ENCODE results near the gene ZBTB7C. TPM values are rescaled to one million over a fixed set of nuclear protein-coding genes. Genes with fewer than 3 reads are reported as not detected.

The ZBTB7C gene
- total and polyA plus RNA-seq, 9 of the 15 experiments (the other 6 are each of a cell fraction or from before 2014, with no cell fraction given): not detected

DNA sequence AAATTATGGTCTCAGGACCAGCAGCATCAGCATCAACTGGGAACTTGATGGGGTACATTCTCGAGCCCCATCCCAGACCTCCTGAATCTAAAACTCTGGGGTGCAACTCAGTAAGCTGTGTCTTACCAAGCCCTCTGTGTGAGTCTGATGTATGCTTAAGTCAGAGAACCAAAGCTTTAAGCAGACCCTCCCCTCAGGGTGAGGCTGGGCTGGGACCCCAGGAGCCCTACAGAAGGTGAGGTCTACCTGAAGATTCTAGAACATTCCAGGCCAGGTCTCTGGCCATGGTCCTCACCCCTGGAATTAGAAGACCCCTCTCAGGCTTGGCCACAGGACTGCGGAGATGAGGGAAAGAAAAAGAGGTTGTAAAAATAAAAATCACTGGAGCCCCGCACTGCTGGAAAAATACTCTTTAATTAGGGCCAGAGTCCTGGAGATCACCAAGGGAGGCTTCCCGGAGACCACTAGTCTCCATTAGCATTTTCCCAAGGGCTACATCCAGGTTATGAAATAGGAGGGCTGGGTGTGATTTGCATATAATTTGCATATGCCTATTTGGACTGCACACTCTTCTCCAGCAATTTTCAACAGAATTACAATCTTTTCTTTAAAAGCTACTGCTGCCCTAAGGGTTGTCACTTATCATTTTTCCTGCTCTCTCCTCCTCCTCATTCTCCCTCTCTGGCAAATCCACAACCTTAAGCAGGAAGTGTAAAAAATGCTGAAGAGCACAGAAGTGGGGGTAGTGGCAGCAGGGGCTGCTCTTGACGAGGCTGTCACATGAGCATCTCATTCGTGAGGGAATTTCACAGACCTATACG, 100.2 kb downstream of the ZBTB7C start:
- Histone ChIP-seq H3K9ac (ENCODE audit: insufficient read depth in 1 of 2, low read depth in 2 of 2, low read length in 2 of 2) (no peak overlapping the region), H3K36me3 (ENCODE audit: control insufficient read depth, insufficient read depth, low read length) (no peaks in the 10 kb centered on the region), H3K9me3 (replicated peaks; ENCODE audit: control insufficient read depth, insufficient read depth, low read depth, low read length) (no peaks in the 10 kb centered on the region), H3K4me2 (ENCODE audit: insufficient read depth, low read length) (no peak overlapping the region), H4K20me1 (replicated peaks; ENCODE audit: control insufficient read depth, insufficient read depth, low read length) (no peaks in the 10 kb centered on the region), H3K27me3 (ENCODE audit: control insufficient read depth in 2 of 2, insufficient read depth in 2 of 2, low read length in 2 of 2) (peaks cover 0 to 16% of the 10 kb centered on the region in 2 experiments; a peak in 2 of 5 replicates), H2AFZ (ENCODE audit: low read depth, low read length) (no peak overlapping the region), H3K79me2 (ENCODE audit: control insufficient read depth, insufficient read depth, low read length) (no peaks in the 10 kb centered on the region), H3K9me1 (ENCODE audit: control insufficient read depth, insufficient read depth, low read length) (no peaks in the 10 kb centered on the region), H3K27ac (ENCODE audit: extremely low read depth, low read depth, low read length) (no peak overlapping the region), H3K4me3 (no peak overlapping the region), H3K4me1 (replicated peaks in 1 of 2; ENCODE audit: control insufficient read depth in 2 of 2, insufficient read depth in 2 of 2, low read length in 2 of 2) (no peaks in the 10 kb centered on the region)
- no peak for DNase-seq (ENCODE audit: extremely low read depth in 1 of 4, low spot score in 3 of 4)
- no TSS peak for BruUV-seq (replicated peaks)
- ATAC-seq: no peak
- ChIA-PET CTCF (ENCODE audit: low intra/inter-chr PET ratio) (no interaction called here), POLR2A (no interaction called here)
- no peak for FAIRE-seq
- no peak for TF ChIP-seq SRSF3 (IDR thresholded peaks at IDR 0.05; ENCODE audit: insufficient read depth, low read length)
- TF ChIP-seq, protein P1, sequence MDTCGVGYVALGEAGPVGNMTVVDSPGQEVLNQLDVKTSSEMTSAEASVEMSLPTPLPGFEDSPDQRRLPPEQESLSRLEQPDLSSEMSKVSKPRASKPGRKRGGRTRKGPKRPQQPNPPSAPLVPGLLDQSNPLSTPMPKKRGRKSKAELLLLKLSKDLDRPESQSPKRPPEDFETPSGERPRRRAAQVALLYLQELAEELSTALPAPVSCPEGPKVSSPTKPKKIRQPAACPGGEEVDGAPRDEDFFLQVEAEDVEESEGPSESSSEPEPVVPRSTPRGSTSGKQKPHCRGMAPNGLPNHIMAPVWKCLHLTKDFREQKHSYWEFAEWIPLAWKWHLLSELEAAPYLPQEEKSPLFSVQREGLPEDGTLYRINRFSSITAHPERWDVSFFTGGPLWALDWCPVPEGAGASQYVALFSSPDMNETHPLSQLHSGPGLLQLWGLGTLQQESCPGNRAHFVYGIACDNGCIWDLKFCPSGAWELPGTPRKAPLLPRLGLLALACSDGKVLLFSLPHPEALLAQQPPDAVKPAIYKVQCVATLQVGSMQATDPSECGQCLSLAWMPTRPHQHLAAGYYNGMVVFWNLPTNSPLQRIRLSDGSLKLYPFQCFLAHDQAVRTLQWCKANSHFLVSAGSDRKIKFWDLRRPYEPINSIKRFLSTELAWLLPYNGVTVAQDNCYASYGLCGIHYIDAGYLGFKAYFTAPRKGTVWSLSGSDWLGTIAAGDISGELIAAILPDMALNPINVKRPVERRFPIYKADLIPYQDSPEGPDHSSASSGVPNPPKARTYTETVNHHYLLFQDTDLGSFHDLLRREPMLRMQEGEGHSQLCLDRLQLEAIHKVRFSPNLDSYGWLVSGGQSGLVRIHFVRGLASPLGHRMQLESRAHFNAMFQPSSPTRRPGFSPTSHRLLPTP (IDR thresholded peaks at IDR 0.05; ENCODE audit: borderline replicate concordance, extremely low read depth, insufficient read length): no peak
- TF ChIP-seq, protein P2, sequence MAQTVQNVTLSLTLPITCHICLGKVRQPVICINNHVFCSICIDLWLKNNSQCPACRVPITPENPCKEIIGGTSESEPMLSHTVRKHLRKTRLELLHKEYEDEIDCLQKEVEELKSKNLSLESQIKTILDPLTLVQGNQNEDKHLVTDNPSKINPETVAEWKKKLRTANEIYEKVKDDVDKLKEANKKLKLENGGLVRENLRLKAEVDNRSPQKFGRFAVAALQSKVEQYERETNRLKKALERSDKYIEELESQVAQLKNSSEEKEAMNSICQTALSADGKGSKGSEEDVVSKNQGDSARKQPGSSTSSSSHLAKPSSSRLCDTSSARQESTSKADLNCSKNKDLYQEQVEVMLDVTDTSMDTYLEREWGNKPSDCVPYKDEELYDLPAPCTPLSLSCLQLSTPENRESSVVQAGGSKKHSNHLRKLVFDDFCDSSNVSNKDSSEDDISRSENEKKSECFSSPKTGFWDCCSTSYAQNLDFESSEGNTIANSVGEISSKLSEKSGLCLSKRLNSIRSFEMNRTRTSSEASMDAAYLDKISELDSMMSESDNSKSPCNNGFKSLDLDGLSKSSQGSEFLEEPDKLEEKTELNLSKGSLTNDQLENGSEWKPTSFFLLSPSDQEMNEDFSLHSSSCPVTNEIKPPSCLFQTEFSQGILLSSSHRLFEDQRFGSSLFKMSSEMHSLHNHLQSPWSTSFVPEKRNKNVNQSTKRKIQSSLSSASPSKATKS (CRISPR knock-in tag; IDR thresholded peaks at IDR 0.05): no peak
- in situ Hi-C loops (cut with MboI): no loop called here
- WGBS (ENCODE audit: insufficient coverage, low coverage, missing lambda C conversion rate): 0% methylated on average over 5 of the region's 7 CpGs
- intact Hi-C loops (cut with micrococcal nuclease): no loop called here

Data from K562 (cell line).